GM06990 (cell line): ENCODE results near the gene SLCO4C1.

Source experiments
- DNase-seq: peaks from one replicate; pipeline ENCODE4 v3.0.0-alpha.2; 2011; ENCODE audit not compliant: insufficient read length; ENCODE audit errors: extremely low read depth
- H3K27me3 ChIP-seq: replicated peaks from 2 replicates; pipeline ENCODE4 v1.6.0; 2011; ENCODE audit warnings: low read length; ENCODE audit not compliant: control insufficient read depth, insufficient read depth
- H3K36me3 ChIP-seq: 2 replicates; pipeline ENCODE4 v1.5.1; 2011; ENCODE audit warnings: low read length; ENCODE audit not compliant: control insufficient read depth, insufficient read depth
- H3K4me3 ChIP-seq: replicated peaks from 2 replicates; pipeline ENCODE4 v1.5.1; 2011; ENCODE audit warnings: low read depth, mild to moderate bottlenecking, control low read depth, low read length
- TF ChIP-seq, protein P1 (sequence below): IDR thresholded peaks from 2 replicates; pipeline ENCODE4 v1.5.1; 2011; ENCODE audit warnings: low read length, control low read depth, mild to moderate bottlenecking, inconsistent platforms; ENCODE audit not compliant: insufficient read depth, poor library complexity, severe bottlenecking

Gene SLCO4C1

DNA sequence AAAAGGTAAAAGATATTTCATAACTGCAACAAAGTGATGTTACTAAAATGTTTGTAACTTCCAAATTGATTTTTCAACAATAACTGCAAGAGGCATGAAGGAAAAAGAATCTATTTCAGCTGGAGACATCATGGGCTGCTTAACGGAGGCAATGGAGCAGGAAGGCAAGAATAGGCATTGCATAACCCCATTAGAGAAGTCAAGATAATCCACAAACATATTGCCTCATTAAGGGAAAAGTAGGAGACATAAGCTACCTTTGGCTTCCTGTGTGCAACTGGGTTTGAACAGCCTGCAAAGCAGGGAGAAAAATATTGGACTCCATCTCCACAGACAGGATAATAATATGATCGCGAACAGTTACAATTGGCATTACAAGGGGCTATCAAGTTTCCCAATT, 46.7 kb downstream of the SLCO4C1 start:
- Histone ChIP-seq H3K27me3 (no peaks in the 10 kb centered on the region), H3K36me3 (no peaks in the 10 kb centered on the region), H3K4me3 (no peak overlapping the region)
- no peak for DNase-seq
- TF ChIP-seq, protein P1, sequence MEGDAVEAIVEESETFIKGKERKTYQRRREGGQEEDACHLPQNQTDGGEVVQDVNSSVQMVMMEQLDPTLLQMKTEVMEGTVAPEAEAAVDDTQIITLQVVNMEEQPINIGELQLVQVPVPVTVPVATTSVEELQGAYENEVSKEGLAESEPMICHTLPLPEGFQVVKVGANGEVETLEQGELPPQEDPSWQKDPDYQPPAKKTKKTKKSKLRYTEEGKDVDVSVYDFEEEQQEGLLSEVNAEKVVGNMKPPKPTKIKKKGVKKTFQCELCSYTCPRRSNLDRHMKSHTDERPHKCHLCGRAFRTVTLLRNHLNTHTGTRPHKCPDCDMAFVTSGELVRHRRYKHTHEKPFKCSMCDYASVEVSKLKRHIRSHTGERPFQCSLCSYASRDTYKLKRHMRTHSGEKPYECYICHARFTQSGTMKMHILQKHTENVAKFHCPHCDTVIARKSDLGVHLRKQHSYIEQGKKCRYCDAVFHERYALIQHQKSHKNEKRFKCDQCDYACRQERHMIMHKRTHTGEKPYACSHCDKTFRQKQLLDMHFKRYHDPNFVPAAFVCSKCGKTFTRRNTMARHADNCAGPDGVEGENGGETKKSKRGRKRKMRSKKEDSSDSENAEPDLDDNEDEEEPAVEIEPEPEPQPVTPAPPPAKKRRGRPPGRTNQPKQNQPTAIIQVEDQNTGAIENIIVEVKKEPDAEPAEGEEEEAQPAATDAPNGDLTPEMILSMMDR, result no peak

DNA sequence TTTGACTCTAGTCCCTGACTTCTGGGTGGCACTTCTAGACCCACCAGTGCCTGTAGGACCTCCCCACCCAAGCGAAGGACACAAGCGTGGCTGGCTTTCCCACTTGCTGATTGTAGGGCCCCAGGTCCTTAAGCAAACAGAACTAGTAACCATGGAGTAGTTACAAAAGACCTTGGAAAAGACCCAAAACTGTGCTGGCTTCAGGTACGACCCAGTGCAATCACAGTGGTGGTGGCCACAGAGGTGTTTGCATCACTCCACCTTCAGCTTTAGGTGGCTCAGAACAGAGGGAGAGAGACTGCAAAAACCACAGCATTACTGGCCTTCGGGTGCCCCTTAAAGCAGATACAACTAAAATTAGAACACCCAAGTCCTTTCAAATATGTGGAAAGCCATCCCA, 52.9 kb downstream of the SLCO4C1 start:
- no peak overlapping the region for H3K4me3 ChIP-seq
- H3K27me3 ChIP-seq, result no peaks in the 10 kb centered on the region
- no peaks in the 10 kb centered on the region for H3K36me3 ChIP-seq
- no peak for DNase-seq
- TF ChIP-seq, protein P1, result no peak

DNA sequence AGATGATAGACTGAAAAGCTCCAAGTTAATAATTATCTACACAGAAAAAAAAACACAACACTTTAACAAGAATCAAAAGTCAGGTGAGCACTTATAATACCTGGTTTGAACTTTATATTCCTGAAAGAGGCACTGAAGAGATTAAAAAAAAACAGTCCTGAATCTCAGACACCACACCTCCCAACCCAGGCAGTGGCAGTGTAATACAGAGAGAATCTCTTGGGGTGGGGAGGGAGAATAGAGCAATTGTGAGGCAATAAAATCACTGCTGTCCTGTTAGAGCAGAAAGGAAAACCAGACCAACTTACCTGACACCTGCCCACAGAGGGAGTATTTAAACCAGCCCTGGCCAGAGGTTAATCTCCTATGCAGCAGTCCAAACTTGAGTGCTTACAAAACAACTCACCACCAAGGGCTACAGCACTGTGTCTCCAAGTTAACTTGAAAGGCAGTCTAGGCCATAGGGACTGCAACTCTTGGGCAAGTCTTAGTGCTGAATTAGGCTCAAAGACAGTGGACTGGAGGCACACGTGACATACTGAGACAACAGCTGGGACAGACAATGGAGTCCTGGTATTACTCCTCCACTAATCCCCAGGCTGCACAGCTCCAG, 54.2 kb downstream of the SLCO4C1 start:
- Histone ChIP-seq H3K4me3 (no peak overlapping the region), H3K36me3 (no peaks in the 10 kb centered on the region), H3K27me3 (no peaks in the 10 kb centered on the region)
- no peak for DNase-seq
- TF ChIP-seq, protein P1, result no peak

DNA sequence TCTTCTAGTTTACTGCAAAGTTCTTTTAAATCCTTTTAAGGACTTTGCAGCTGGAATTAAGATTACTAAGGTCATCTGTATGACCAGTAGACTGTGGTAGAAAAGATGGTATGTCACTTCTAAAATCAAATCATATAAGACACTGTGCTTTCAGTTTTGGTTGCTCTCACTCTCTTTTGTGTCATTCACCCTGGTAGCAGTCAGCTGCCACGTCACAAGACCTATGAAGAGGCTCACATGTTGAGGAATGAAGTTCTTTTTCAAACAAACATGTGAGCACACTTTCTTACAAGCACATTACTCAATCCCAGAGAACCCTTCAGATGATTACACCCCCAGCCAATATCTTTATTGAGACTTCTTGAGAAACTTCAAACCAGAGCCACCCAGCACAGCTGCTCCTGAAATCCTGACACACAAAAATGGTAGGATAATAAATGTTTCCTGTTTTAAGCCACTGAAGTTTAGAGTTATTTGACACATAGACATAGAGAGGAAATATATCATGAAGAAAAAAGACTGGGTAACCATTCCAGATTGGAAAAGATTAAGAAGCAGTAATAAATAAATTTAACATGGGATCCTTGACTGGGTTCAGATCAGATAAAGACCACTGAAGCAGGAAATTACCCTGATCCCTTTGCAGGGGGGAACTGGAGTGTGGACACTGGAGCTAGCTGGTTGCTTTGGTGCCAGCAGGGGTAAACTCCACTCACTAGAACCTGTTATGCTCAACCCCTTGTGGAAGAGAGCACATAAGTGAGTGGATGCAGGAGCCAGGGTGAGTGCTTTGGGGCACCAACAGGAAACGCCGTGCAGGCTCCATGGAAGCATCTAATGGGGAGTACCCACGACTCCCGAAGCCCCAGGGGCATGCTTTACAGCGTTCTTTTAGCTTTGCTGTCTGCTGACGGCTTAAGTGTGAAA, 64.1 kb downstream of the SLCO4C1 start:
- no peaks in the 10 kb centered on the region for H3K27me3 ChIP-seq
- H3K4me3 ChIP-seq, result no peak overlapping the region
- TF ChIP-seq, protein P1, result no peak
- no peaks in the 10 kb centered on the region for H3K36me3 ChIP-seq
- DNase-seq, result no peak

DNA sequence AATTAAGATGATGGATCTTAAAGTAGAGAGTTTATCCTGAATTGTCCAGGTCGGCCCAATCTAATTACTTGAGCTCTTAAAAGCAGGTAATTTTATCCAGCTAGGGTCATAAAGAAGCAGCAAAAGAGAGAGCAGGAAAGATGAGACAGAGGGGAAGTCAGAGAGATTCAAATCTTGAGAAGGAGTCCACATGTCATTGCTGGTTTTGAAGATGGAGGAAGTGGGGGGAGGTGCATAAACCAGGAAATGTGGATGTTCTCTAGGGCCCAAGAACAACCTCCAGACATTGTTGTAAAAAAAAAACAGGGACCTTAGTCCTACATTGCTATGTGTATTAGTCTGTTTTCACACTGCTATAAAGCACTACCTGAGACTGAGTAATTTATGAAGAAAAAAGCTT, 66.4 kb downstream of the SLCO4C1 start:
- TF ChIP-seq, protein P1, result no peak
- Histone ChIP-seq H3K36me3 (no peaks in the 10 kb centered on the region), H3K4me3 (no peak overlapping the region), H3K27me3 (no peaks in the 10 kb centered on the region; the same call in 1 of the 2 replicates)
- DNase-seq, result no peak
